ENCODE data around the gene SLC26A5. TPM values are rescaled to one million over a fixed set of nuclear protein-coding genes. Genes with fewer than 3 reads are reported as not detected.

SLC26A5 gene
- total and polyA plus RNA-seq, 2 of the 8 experiments (the other 6 are each of a cell fraction or from before 2014, with no cell fraction given), result 0.09 to 0.24 TPM

DNA sequence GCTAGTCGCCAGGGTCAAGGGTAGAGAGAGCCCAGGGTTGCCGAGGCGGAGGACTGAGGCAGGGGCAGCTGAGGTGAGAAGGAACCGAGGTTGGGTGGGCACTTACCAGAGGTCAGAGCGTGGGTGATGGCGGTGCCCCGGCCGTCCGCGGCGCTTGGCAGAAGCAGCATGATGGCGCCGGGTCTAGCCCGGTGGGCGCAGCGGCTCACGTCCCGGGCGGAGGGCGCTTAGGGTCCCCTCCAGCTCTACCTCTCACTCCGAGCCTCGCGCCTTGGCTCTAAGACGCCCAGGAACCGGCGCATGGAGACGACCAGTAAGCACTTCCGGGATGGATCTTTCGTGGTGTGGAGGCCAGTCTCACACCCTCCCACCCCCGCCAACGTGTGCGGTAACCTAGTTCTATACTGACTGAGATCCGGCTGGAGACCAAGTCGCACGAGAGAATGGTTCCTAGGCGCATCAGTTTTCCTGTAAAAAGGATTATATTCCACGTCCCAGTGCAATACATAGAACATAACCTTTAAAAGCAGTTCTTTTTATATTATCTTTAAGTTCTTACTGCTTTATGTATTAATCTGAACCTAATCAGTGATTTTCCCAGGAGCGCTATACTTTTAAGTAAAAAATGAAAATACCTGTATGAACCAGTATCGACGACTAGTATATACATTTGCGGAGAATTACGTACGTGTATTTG lies 101.4 kb downstream of the SLC26A5 start, which contains the start of gene DNAJC2 (continued):
- TF ChIP-seq, protein P1, sequence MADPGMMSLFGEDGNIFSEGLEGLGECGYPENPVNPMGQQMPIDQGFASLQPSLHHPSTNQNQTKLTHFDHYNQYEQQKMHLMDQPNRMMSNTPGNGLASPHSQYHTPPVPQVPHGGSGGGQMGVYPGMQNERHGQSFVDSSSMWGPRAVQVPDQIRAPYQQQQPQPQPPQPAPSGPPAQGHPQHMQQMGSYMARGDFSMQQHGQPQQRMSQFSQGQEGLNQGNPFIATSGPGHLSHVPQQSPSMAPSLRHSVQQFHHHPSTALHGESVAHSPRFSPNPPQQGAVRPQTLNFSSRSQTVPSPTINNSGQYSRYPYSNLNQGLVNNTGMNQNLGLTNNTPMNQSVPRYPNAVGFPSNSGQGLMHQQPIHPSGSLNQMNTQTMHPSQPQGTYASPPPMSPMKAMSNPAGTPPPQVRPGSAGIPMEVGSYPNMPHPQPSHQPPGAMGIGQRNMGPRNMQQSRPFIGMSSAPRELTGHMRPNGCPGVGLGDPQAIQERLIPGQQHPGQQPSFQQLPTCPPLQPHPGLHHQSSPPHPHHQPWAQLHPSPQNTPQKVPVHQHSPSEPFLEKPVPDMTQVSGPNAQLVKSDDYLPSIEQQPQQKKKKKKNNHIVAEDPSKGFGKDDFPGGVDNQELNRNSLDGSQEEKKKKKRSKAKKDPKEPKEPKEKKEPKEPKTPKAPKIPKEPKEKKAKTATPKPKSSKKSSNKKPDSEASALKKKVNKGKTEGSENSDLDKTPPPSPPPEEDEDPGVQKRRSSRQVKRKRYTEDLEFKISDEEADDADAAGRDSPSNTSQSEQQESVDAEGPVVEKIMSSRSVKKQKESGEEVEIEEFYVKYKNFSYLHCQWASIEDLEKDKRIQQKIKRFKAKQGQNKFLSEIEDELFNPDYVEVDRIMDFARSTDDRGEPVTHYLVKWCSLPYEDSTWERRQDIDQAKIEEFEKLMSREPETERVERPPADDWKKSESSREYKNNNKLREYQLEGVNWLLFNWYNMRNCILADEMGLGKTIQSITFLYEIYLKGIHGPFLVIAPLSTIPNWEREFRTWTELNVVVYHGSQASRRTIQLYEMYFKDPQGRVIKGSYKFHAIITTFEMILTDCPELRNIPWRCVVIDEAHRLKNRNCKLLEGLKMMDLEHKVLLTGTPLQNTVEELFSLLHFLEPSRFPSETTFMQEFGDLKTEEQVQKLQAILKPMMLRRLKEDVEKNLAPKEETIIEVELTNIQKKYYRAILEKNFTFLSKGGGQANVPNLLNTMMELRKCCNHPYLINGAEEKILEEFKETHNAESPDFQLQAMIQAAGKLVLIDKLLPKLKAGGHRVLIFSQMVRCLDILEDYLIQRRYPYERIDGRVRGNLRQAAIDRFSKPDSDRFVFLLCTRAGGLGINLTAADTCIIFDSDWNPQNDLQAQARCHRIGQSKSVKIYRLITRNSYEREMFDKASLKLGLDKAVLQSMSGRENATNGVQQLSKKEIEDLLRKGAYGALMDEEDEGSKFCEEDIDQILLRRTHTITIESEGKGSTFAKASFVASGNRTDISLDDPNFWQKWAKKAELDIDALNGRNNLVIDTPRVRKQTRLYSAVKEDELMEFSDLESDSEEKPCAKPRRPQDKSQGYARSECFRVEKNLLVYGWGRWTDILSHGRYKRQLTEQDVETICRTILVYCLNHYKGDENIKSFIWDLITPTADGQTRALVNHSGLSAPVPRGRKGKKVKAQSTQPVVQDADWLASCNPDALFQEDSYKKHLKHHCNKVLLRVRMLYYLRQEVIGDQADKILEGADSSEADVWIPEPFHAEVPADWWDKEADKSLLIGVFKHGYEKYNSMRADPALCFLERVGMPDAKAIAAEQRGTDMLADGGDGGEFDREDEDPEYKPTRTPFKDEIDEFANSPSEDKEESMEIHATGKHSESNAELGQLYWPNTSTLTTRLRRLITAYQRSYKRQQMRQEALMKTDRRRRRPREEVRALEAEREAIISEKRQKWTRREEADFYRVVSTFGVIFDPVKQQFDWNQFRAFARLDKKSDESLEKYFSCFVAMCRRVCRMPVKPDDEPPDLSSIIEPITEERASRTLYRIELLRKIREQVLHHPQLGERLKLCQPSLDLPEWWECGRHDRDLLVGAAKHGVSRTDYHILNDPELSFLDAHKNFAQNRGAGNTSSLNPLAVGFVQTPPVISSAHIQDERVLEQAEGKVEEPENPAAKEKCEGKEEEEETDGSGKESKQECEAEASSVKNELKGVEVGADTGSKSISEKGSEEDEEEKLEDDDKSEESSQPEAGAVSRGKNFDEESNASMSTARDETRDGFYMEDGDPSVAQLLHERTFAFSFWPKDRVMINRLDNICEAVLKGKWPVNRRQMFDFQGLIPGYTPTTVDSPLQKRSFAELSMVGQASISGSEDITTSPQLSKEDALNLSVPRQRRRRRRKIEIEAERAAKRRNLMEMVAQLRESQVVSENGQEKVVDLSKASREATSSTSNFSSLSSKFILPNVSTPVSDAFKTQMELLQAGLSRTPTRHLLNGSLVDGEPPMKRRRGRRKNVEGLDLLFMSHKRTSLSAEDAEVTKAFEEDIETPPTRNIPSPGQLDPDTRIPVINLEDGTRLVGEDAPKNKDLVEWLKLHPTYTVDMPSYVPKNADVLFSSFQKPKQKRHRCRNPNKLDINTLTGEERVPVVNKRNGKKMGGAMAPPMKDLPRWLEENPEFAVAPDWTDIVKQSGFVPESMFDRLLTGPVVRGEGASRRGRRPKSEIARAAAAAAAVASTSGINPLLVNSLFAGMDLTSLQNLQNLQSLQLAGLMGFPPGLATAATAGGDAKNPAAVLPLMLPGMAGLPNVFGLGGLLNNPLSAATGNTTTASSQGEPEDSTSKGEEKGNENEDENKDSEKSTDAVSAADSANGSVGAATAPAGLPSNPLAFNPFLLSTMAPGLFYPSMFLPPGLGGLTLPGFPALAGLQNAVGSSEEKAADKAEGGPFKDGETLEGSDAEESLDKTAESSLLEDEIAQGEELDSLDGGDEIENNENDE (IDR thresholded peaks at IDR 0.05; ENCODE audit: insufficient replicate concordance, low read length), result no peak
- TF ChIP-seq RXRA (IDR thresholded peaks at IDR 0.05; ENCODE audit: insufficient read depth, low read depth, low read length) (no peak), SP1 (IDR thresholded peaks at IDR 0.05; ENCODE audit: low read depth, low read length) (peak; percentile 63), SIRT6 (IDR thresholded peaks at IDR 0.05; ENCODE audit: low read length) (no peak), JUN (IDR thresholded peaks at IDR 0.05; ENCODE audit: low read depth, low read length) (no peak), RAD21 (IDR thresholded peaks at IDR 0.05 in 1 of 2, conservative IDR thresholded peaks at IDR 0.05 in 1 of 2; ENCODE audit: low read depth in 2 of 2, low read length in 2 of 2) (no peak), ASH2L (IDR thresholded peaks at IDR 0.05; ENCODE audit: low read length) (peak; percentile 99), EP300 (IDR thresholded peaks at IDR 0.05; ENCODE audit: borderline replicate concordance in 1 of 2, low read depth in 2 of 2, low read length in 2 of 2) (peak in 1 of 2 experiments; percentile 66; a peak in 1 of 3 replicates), ZNF274 (IDR thresholded peaks at IDR 0.05; ENCODE audit: borderline replicate concordance, extremely low read depth, low read length) (no peak), RBBP5 (IDR thresholded peaks at IDR 0.05; ENCODE audit: borderline replicate concordance, low read depth, low read length) (peak; percentile 82)
